Measurements from ENCODE around the gene UBE2O. TPM values are rescaled to one million over a fixed set of nuclear protein-coding genes. Genes with fewer than 3 reads are reported as not detected.

Gene UBE2O
- polyA plus RNA-seq, 1 of the 3 experiments (the other 2 are of a cell fraction): 25.4 TPM

DNA sequence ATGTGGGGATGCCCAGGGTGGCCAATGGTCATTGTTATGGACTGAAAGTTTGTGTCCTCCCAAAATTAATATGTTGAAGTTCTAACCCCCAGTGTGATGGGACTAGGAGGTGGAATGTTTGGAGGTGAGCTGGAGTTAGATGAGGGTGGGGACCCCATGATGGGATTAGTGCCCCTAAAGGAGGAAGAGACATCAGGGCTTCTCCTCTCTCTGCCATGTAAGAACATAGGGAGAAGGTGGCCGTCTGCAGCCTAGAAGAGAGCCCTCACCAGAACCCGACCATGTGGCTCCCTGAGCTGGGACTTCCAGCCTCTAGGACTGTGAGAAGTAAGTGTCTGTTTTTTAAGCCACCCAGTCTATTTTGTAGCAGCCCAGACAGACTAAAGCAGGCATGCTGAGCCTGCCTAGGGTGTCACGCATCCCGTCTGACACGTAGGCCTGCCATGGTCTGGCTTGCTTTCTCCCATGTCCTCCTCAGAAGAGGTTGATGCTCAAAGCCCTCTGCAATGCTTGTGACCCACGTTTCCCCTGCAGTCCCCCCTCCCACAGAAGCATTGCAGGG, 95.3 kb downstream of the UBE2O start:
- H3K9me2 ChIP-seq: no peaks in the 10 kb centered on the region
- ChIA-PET CTCF (interaction anchor here (1.0 to 8.3 kb wide), 4 partner anchors 13 to 101 kb away, joined by 5 to 128 read pairs (median 8); partner anchors contain the start of gene SPHK1), POLR2A (no interaction called here)
- DNase-seq: no peak
- H3K36me3 ChIP-seq (replicated peaks in 1 of 2; ENCODE audit: control insufficient read depth in 1 of 2, insufficient read depth in 2 of 2, low read length in 1 of 2): no peaks in the 10 kb centered on the region
- no peak overlapping the region for H3K27ac ChIP-seq (ENCODE audit: low read depth in 2 of 2, low read length in 1 of 2)
- H2AFZ ChIP-seq (ENCODE audit: low read depth): no peak overlapping the region
- no peaks in the 10 kb centered on the region for H3K9me3 ChIP-seq
- peaks cover 6% of the 10 kb centered on the region for H3K79me2 ChIP-seq (ENCODE audit: insufficient read depth)
- TF ChIP-seq ELF1 (IDR thresholded peaks at IDR 0.05) (no peak), POLR2AphosphoS5 (IDR thresholded peaks at IDR 0.05; ENCODE audit: low read depth, low read length) (no peak), SIN3A (IDR thresholded peaks at IDR 0.05; ENCODE audit: borderline replicate concordance, low read depth, low read length) (no peak), REST (IDR thresholded peaks at IDR 0.05; ENCODE audit: low read depth, low read length) (no peak), FOXJ3 (CRISPR knock-in tag; IDR thresholded peaks at IDR 0.05) (no peak), TCF12 (IDR thresholded peaks at IDR 0.05) (no peak)
- H4K20me1 ChIP-seq (ENCODE audit: insufficient read depth): no peaks in the 10 kb centered on the region
- H3K9ac ChIP-seq: no peak overlapping the region
- WGBS (ENCODE audit: low lambda C conversion rate): 88% methylated on average over 6 of the region's 6 CpGs
- no peaks in the 10 kb centered on the region for H3K27me3 ChIP-seq (ENCODE audit: insufficient read depth)
- peaks cover 4% of the 10 kb centered on the region for H3F3A ChIP-seq (replicated peaks; ENCODE audit: insufficient read depth)
- H3K4me1 ChIP-seq (ENCODE audit: control insufficient read depth in 1 of 2, insufficient read depth in 2 of 2, low read depth in 1 of 2, low read length in 1 of 2): peaks cover 4 to 6% of the 10 kb centered on the region in 2 experiments; a peak in 2 of 4 replicates
- no peak overlapping the region for H3K4me2 ChIP-seq
- H3K4me3 ChIP-seq (ENCODE audit: low read depth in 2 of 2, low read length in 1 of 2): no peak overlapping the region

- ChIA-PET POLR2A (no interaction called here), CTCF (interaction anchor here (0.7 to 8.3 kb wide), 3 partner anchors 30 to 102 kb away, joined by 3 to 128 read pairs (median 8); partner anchors contain the start of gene SPHK1)
- peaks cover 14% of the 10 kb centered on the region for H3K79me2 ChIP-seq (ENCODE audit: insufficient read depth)
- H3K4me1 ChIP-seq (ENCODE audit: control insufficient read depth in 1 of 2, insufficient read depth in 2 of 2, low read depth in 1 of 2, low read length in 1 of 2): peaks cover 7% of the 10 kb centered on the region in 2 experiments; a peak in 2 of 4 replicates
- H3K27me3 ChIP-seq (ENCODE audit: insufficient read depth): no peaks in the 10 kb centered on the region
- H3F3A ChIP-seq (replicated peaks; ENCODE audit: insufficient read depth): peaks cover 7% of the 10 kb centered on the region
- no peaks in the 10 kb centered on the region for H4K20me1 ChIP-seq (ENCODE audit: insufficient read depth)
- H3K9me2 ChIP-seq: no peaks in the 10 kb centered on the region
- no peak overlapping the region for H3K4me3 ChIP-seq (ENCODE audit: low read depth in 2 of 2, low read length in 1 of 2)
- 84% methylated on average over 12 of the region's 12 CpGs for WGBS (ENCODE audit: low lambda C conversion rate)
- H3K27ac ChIP-seq (ENCODE audit: low read depth in 2 of 2, low read length in 1 of 2): no peak overlapping the region
- no peaks in the 10 kb centered on the region for H3K36me3 ChIP-seq (replicated peaks in 1 of 2; ENCODE audit: control insufficient read depth in 1 of 2, insufficient read depth in 2 of 2, low read length in 1 of 2)
- H3K4me2 ChIP-seq: no peak overlapping the region
- H3K9me3 ChIP-seq: no peaks in the 10 kb centered on the region
- no peak overlapping the region for H2AFZ ChIP-seq (ENCODE audit: low read depth)
- TF ChIP-seq, protein P1, sequence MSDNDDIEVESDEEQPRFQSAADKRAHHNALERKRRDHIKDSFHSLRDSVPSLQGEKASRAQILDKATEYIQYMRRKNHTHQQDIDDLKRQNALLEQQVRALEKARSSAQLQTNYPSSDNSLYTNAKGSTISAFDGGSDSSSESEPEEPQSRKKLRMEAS (IDR thresholded peaks at IDR 0.05; ENCODE audit: low read depth): no peak
- TF ChIP-seq TEAD4 (IDR thresholded peaks at IDR 0.05; ENCODE audit: borderline replicate concordance, insufficient read depth) (no peak), ELF1 (IDR thresholded peaks at IDR 0.05) (no peak), NFIC (IDR thresholded peaks at IDR 0.05; ENCODE audit: borderline replicate concordance) (no peak), CHD2 (IDR thresholded peaks at IDR 0.05; ENCODE audit: low read length, partially characterized antibody) (no peak), SMC3 (IDR thresholded peaks at IDR 0.05; ENCODE audit: low read depth, low read length) (no peak), GABPA (IDR thresholded peaks at IDR 0.05; ENCODE audit: low read depth) (no peak), NRF1 (IDR thresholded peaks at IDR 0.05; ENCODE audit: low read depth, low read length) (no peak), RAD21 (IDR thresholded peaks at IDR 0.05; ENCODE audit: low read length) (no peak), MXI1 (IDR thresholded peaks at IDR 0.05; ENCODE audit: low read depth, low read length) (no peak), FOSL2 (IDR thresholded peaks at IDR 0.05; ENCODE audit: borderline replicate concordance, low read depth) (no peak), RFX5 (IDR thresholded peaks at IDR 0.05; ENCODE audit: low read length) (no peak), FOXM1 (IDR thresholded peaks at IDR 0.05; ENCODE audit: low read depth) (no peak)
- TF ChIP-seq, protein P2, sequence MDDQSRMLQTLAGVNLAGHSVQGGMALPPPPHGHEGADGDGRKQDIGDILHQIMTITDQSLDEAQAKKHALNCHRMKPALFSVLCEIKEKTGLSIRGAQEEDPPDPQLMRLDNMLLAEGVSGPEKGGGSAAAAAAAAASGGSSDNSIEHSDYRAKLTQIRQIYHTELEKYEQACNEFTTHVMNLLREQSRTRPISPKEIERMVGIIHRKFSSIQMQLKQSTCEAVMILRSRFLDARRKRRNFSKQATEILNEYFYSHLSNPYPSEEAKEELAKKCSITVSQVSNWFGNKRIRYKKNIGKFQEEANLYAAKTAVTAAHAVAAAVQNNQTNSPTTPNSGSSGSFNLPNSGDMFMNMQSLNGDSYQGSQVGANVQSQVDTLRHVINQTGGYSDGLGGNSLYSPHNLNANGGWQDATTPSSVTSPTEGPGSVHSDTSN (IDR thresholded peaks at IDR 0.05): no peak
- H3K9ac ChIP-seq: no peak overlapping the region
- no peak for DNase-seq
Observed at GRCh38 chr17:76356803-76357456, 96.0 kb downstream of the UBE2O start.

All from SK-N-SH (cell line).